ENCODE measurements around the gene ABL2. TPM values are rescaled to one million over a fixed set of nuclear protein-coding genes. Genes with fewer than 3 reads are reported as not detected.
A peak's percentile ranks its signal among the peaks of the same experiment; 100 is the strongest.
"Not testable (repeated sequence)": the region's sequence is repeated elsewhere in the genome, so short reads cannot be mapped to it uniquely, and the experiment has no call there.

ABL2 gene
- total RNA-seq, 2 donors from 2014 or later: 11.3 to 18.4 TPM

- Mint-ChIP-seq H3K9me3 (no peaks in the 10 kb centered on the region), H3K4me1 (ENCODE audit: low read depth in 2 of 2) (peaks cover 4 to 8% of the 10 kb centered on the region in 2 donors), H3K27me3 (no peaks in the 10 kb centered on the region), H3K4me3 (no peak overlapping the region), H3K27ac (no peak overlapping the region), H3K36me3 (no peaks in the 10 kb centered on the region)
- ATAC-seq (no peak), DNase-seq (ENCODE audit: low spot score) (no peak)
Observed at GRCh38 chr1:179200586-179200985, 28.9 kb downstream of the ABL2 start.

DNA sequence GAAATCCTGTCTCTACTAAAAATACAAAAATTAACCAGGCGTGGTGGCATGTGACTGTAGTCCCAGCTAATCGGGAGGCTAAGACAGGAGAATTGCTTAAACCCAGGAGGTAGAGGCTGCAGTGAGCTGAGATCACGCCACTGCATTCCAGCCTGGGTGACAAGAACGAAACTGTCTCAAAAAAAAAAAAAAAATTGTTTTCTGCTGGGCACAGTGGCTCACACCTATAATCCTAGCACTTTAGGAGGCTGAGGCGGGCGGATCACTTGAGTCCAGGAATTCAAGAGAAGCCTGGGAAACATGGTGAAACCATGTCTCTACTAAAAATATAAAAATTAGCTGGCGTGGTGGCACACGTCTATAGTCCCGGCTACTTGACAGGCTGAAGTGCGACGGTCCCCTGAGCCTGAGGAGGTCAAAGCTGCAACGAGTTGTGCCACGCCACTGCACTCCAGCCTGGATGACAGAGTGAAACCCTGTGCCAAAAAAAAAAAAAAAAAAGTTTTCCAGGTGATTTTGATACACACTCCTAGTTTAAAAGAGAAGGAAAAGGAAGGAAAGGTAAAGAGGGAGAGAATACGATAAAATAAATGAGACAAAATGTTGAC, 31.7 kb downstream of the ABL2 start:
- H3K36me3 Mint-ChIP-seq: no peaks in the 10 kb centered on the region
- H3K4me3 Mint-ChIP-seq: no peak overlapping the region
- H3K27me3 Mint-ChIP-seq: no peaks in the 10 kb centered on the region
- no peak overlapping the region for H3K27ac Mint-ChIP-seq
- no peaks in the 10 kb centered on the region for H3K9me3 Mint-ChIP-seq
- ATAC-seq: no peak
- no peak for DNase-seq (ENCODE audit: low spot score)
- H3K4me1 Mint-ChIP-seq (ENCODE audit: low read depth in 2 of 2): peaks cover 4 to 6% of the 10 kb centered on the region in 2 donors

DNA sequence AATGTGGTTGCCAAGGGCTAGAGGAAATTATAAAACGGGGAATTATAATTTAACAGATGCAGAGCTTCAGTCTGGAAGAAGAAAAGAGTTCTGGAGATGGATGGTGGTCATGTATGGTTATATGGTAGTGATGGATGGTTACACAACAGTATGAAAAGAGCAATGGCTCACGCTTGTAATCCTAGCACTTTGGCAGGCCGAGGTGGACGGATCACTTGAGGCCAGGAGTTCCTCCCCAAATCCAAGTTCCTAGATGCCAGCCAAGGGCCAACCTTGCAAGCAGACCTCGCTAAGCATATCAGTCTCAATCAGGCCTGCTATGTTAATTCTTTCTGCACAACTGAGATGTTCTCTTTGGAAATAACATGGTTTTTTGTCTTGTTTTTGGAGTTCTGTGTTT, 33.6 kb downstream of the ABL2 start:
- not testable (repeated sequence) for DNase-seq (ENCODE audit: low spot score); H3K4me1 Mint-ChIP-seq (ENCODE audit: low read depth in 2 of 2); H3K27ac Mint-ChIP-seq; H3K4me3 Mint-ChIP-seq; H3K27me3 Mint-ChIP-seq; H3K36me3 Mint-ChIP-seq; ATAC-seq; H3K9me3 Mint-ChIP-seq

- no peaks in the 10 kb centered on the region for H3K9me3 Mint-ChIP-seq
- ATAC-seq: no peak
- no peak overlapping the region for H3K4me3 Mint-ChIP-seq
- no peak overlapping the region for H3K27ac Mint-ChIP-seq
- DNase-seq (ENCODE audit: low spot score): no peak
- no peaks in the 10 kb centered on the region for H3K36me3 Mint-ChIP-seq
- H3K4me1 Mint-ChIP-seq (ENCODE audit: low read depth in 2 of 2): peaks cover 6 to 7% of the 10 kb centered on the region in 2 donors
- H3K27me3 Mint-ChIP-seq: no peaks in the 10 kb centered on the region
Observed at GRCh38 chr1:179195376-179195775, 34.1 kb downstream of the ABL2 start.

DNA sequence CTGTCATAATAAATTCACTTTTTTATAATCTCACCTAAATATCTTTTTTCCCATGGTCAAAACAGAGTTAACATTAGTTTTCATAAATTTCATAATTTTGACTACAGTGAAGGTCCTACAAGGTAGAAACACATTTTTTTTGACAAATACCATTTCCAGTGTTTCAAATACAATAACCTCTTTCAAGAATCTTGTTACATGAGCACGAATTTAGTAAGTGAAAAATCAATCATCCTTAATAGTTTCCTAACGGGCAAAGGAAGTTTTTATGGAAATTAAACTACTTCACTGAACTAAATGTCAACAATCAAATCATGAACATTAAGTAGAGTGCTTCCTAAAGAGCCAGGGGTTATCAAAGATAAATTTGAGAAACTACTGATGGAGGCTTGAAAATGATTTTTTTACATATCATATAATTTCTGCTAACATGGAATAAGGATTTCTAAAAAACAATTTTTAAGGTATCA, 35.4 kb downstream of the ABL2 start:
- ATAC-seq: no peak
- no peaks in the 10 kb centered on the region for H3K27me3 Mint-ChIP-seq
- H3K36me3 Mint-ChIP-seq: no peaks in the 10 kb centered on the region
- no peaks in the 10 kb centered on the region for H3K9me3 Mint-ChIP-seq
- DNase-seq (ENCODE audit: low spot score): no peak
- H3K27ac Mint-ChIP-seq: no peak overlapping the region
- peaks cover 6 to 7% of the 10 kb centered on the region in 2 donors for H3K4me1 Mint-ChIP-seq (ENCODE audit: low read depth in 2 of 2)
- no peak overlapping the region for H3K4me3 Mint-ChIP-seq

DNA sequence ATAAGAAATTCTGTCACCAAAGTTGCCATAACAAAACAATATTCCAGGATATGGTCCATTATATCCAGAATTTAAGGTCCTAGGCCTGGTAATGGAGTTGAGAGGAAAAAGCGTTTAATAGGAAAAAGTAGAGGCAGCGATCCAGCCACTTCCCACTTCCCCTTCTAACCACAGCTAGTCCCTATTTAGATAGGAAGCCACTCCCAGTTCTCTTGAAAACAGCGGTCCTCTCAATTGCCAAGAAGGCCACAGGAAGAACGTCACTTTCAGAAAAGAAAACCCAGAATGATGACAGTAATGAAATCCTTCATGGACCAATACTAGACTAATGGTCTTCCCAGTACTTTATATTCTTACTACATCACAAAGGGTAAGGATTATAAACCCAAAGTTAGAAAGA, 38.6 kb downstream of the ABL2 start:
- Mint-ChIP-seq H3K9me3 (no peaks in the 10 kb centered on the region), H3K4me1 (ENCODE audit: low read depth in 2 of 2) (peaks cover 12 to 13% of the 10 kb centered on the region in 2 donors), H3K36me3 (no peaks in the 10 kb centered on the region), H3K27ac (peak overlapping the region in 1 of 2 donors; percentile 17), H3K4me3 (peak overlapping the region; percentile 8), H3K27me3 (no peaks in the 10 kb centered on the region)
- DNase-seq (ENCODE audit: low spot score) (no peak), ATAC-seq (peak in 1 of 2 donors; percentile 36)

- Mint-ChIP-seq H3K36me3 (no peaks in the 10 kb centered on the region), H3K27me3 (no peaks in the 10 kb centered on the region), H3K9me3 (no peaks in the 10 kb centered on the region)
Observed at GRCh38 chr1:179187735-179188471, 41.6 kb downstream of the ABL2 start.

GRCh38 chr1:179187043-179187442, 42.4 kb downstream of the ABL2 start:
- no peak overlapping the region for H3K4me3 Mint-ChIP-seq
- H3K27ac Mint-ChIP-seq: no peak overlapping the region
- H3K36me3 Mint-ChIP-seq: no peaks in the 10 kb centered on the region
- no peak for ATAC-seq
- DNase-seq (ENCODE audit: low spot score): no peak
- H3K27me3 Mint-ChIP-seq: no peaks in the 10 kb centered on the region
- H3K9me3 Mint-ChIP-seq: no peaks in the 10 kb centered on the region
- peaks cover 16 to 18% of the 10 kb centered on the region in 2 donors for H3K4me1 Mint-ChIP-seq (ENCODE audit: low read depth in 2 of 2)

More at GRCh38 chr1:179187735-179188471, 41.6 kb downstream of the ABL2 start:
- peaks cover 11 to 16% of the 10 kb centered on the region in 2 donors for H3K4me1 Mint-ChIP-seq (ENCODE audit: low read depth in 2 of 2)
- no peak overlapping the region for H3K4me3 Mint-ChIP-seq
- ATAC-seq (no peak), DNase-seq (ENCODE audit: low spot score) (no peak)
- peak overlapping the region in 1 of 2 donors; percentile 9 for H3K27ac Mint-ChIP-seq

- H3K36me3 Mint-ChIP-seq: no peaks in the 10 kb centered on the region
- no peak overlapping the region for H3K4me3 Mint-ChIP-seq
- H3K27ac Mint-ChIP-seq: no peak overlapping the region
- H3K4me1 Mint-ChIP-seq (ENCODE audit: low read depth in 2 of 2): peaks cover 17 to 18% of the 10 kb centered on the region in 2 donors
- H3K27me3 Mint-ChIP-seq: no peaks in the 10 kb centered on the region
- no peaks in the 10 kb centered on the region for H3K9me3 Mint-ChIP-seq
- DNase-seq (ENCODE audit: low spot score) (no peak), ATAC-seq (no peak)
Observed at GRCh38 chr1:179184403-179184802, 45.1 kb downstream of the ABL2 start.

- Mint-ChIP-seq H3K4me3 (no peak overlapping the region), H3K36me3 (no peaks in the 10 kb centered on the region), H3K4me1 (ENCODE audit: low read depth in 2 of 2) (peaks cover 17 to 18% of the 10 kb centered on the region in 2 donors), H3K9me3 (no peaks in the 10 kb centered on the region), H3K27ac (no peak overlapping the region), H3K27me3 (no peaks in the 10 kb centered on the region)
- ATAC-seq: no peak
- no peak for DNase-seq (ENCODE audit: low spot score)
Observed at GRCh38 chr1:179183857-179184256, 45.6 kb downstream of the ABL2 start.

GRCh38 chr1:179178950-179179349, 50.5 kb downstream of the ABL2 start:
- no peaks in the 10 kb centered on the region for H3K36me3 Mint-ChIP-seq
- DNase-seq (ENCODE audit: low spot score): no peak

GRCh38 chr1:179178183-179178582, 51.3 kb downstream of the ABL2 start:
- no peak for ATAC-seq
- Mint-ChIP-seq H3K27me3 (no peaks in the 10 kb centered on the region), H3K27ac (no peak overlapping the region), H3K4me1 (ENCODE audit: low read depth in 2 of 2) (peaks cover 6 to 16% of the 10 kb centered on the region in 2 donors), H3K4me3 (no peak overlapping the region), H3K9me3 (no peaks in the 10 kb centered on the region), H3K36me3 (no peaks in the 10 kb centered on the region)
- no peak for DNase-seq (ENCODE audit: low spot score)

More at GRCh38 chr1:179178950-179179349, 50.5 kb downstream of the ABL2 start:
- Mint-ChIP-seq H3K4me3 (no peak overlapping the region), H3K4me1 (ENCODE audit: low read depth in 2 of 2) (peaks cover 6 to 16% of the 10 kb centered on the region in 2 donors), H3K27me3 (no peaks in the 10 kb centered on the region), H3K27ac (no peak overlapping the region), H3K9me3 (no peaks in the 10 kb centered on the region)
- no peak for ATAC-seq

DNA sequence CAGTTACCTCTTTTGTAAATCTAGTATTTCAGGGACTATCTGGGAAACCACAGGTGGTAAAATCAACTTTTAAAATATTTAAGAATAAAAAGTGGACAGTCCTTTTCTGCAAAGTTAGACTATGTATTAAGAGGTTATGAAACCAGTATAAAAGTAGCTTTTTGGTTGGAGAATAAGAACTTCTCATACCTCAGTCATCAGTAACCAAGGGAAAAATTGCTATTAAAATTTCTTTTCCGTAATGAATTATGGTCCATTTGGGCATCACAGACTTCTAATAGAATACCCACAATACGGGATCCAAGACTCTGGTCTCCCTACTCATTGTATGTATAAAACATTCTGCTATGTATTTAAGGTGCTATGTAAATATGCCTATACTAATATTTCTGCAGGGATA, 51.9 kb downstream of the ABL2 start:
- Mint-ChIP-seq H3K9me3 (no peaks in the 10 kb centered on the region), H3K36me3 (no peaks in the 10 kb centered on the region), H3K27me3 (no peaks in the 10 kb centered on the region), H3K27ac (no peak overlapping the region), H3K4me3 (no peak overlapping the region), H3K4me1 (ENCODE audit: low read depth in 2 of 2) (peaks cover 6 to 16% of the 10 kb centered on the region in 2 donors)
- no peak for ATAC-seq
- DNase-seq (ENCODE audit: low spot score): no peak

DNA sequence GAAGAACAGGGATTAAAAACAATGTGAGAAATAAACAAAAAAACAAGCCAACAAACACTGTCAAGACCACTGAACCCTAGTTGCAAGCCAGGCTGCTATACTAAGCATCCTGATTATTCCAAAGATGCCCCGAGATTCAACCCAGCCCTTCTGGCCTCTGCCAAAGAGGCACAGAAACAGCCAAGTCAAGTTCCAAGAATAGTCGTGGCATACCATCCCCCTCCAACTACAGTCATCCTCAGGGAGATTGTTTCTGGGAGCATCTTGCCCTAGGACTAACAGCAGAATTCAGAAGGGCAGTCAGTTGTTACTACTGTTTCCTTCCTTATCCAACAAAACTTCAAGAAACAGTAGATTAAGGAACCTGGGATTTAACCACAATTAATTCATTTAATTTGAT, 52.3 kb downstream of the ABL2 start:
- Mint-ChIP-seq H3K27ac (no peak overlapping the region), H3K27me3 (no peaks in the 10 kb centered on the region), H3K4me1 (ENCODE audit: low read depth in 2 of 2) (peaks cover 3 to 14% of the 10 kb centered on the region in 2 donors), H3K36me3 (no peaks in the 10 kb centered on the region), H3K9me3 (no peaks in the 10 kb centered on the region), H3K4me3 (no peak overlapping the region)
- DNase-seq (ENCODE audit: low spot score) (no peak), ATAC-seq (no peak)

Measured in natural killer cell treated with Interleukin-12 subunit alpha and Interleukin-12 subunit beta and Interleukin-15 and Interleukin-18, amount 100 ng/mL, for 72 hours (primary cell).